ENCODE measurements around the gene PROSER3.

- TF ChIP-seq CTCF (IDR thresholded peaks at IDR 0.05) (no peak), POLR2A (IDR thresholded peaks at IDR 0.05) (no peak), POLR2AphosphoS5 (IDR thresholded peaks at IDR 0.05) (no peak), EP300 (IDR thresholded peaks at IDR 0.05) (no peak)
Observed at GRCh38 chr19:35742121-35742724, 15.8 kb upstream of the PROSER3 start, which contains the start of gene IGFLR1.

Data from gastroesophageal sphincter (tissue), 3 donors.